ENCODE results near the gene CHST7. TPM values are rescaled to one million over a fixed set of nuclear protein-coding genes. Genes with fewer than 3 reads are reported as not detected.

Gene CHST7
- total and polyA plus RNA-seq, 2 of the 13 experiments (the other 11 are each of a cell fraction or from before 2014, with no cell fraction given), result 2.4 to 5.2 TPM

GRCh38 chrX:46643636-46644035 lies 70.1 kb downstream of the CHST7 start (continued):
- no peak for TF ChIP-seq RERE (CRISPR knock-in tag; IDR thresholded peaks at IDR 0.05; ENCODE audit: low read depth)

- no peaks in the 10 kb centered on the region for H3K4me1 ChIP-seq (ENCODE audit: insufficient read depth, low read length)
- H3K36me3 ChIP-seq (replicated peaks in 1 of 2; ENCODE audit: control insufficient read depth in 1 of 2, insufficient read depth in 2 of 2, low read length in 2 of 2), result no peaks in the 10 kb centered on the region
- in situ Hi-C loops (cut with HindIII; ENCODE audit: extremely low pct_ligation_motif_present, low pct_unique_long_range_greater_than_20kb) (no loop called here), intact Hi-C loops (cut with micrococcal nuclease; ENCODE audit: unreplicated experiment) (no loop called here)
- FAIRE-seq, result no peak
- POLR2A ChIA-PET, result no interaction called here
- H3K4me3 ChIP-seq (replicated peaks in 1 of 3; ENCODE audit: insufficient read depth in 1 of 3, low read depth in 2 of 3, low read length in 3 of 3), result no peak overlapping the region
- no peak overlapping the region for H3K27ac ChIP-seq (ENCODE audit: extremely low read length, insufficient read depth, low read length)
- no peaks in the 10 kb centered on the region for H4K20me1 ChIP-seq (ENCODE audit: insufficient read depth, low read length)
- no peak overlapping the region for H3K9ac ChIP-seq (ENCODE audit: insufficient read depth, low read depth, low read length)
- no peak for ATAC-seq
- no peak overlapping the region for H2AFZ ChIP-seq (ENCODE audit: low read length)
- CTCF ChIA-PET (ENCODE audit: low intra/inter-chr PET ratio, low total read pairs), result no interaction called here
- no TSS peak for BruUV-seq (replicated peaks)
- H3K27me3 ChIP-seq (ENCODE audit: control insufficient read depth in 1 of 2, insufficient read depth in 2 of 2, low read length in 2 of 2), result no peaks in the 10 kb centered on the region
- no peak for TF ChIP-seq MAZ (IDR thresholded peaks at IDR 0.05; ENCODE audit: borderline replicate concordance, low read depth, low read length)
- TF ChIP-seq MAZ (CRISPR knock-in tag; IDR thresholded peaks at IDR 0.05; ENCODE audit: low read depth), result no peak
- TF ChIP-seq SYNCRIP (IDR thresholded peaks at IDR 0.05; ENCODE audit: insufficient read depth, low read depth, low read length), result no peak
- no peak for TF ChIP-seq RXRB (CRISPR knock-in tag; IDR thresholded peaks at IDR 0.05; ENCODE audit: borderline replicate concordance)
- no peak for DNase-seq (ENCODE audit: low spot score)
- no peak overlapping the region for H3K4me2 ChIP-seq (ENCODE audit: low read depth, low read length)
- no peaks in the 10 kb centered on the region for H3K79me2 ChIP-seq (ENCODE audit: insufficient read depth, low read length)
- no peaks in the 10 kb centered on the region for H3K9me3 ChIP-seq (ENCODE audit: low read length)
- WGBS (ENCODE audit: low lambda C conversion rate), result 96% methylated on average over 4 of the region's 4 CpGs
These were observed 72.0 kb downstream of the CHST7 start for GRCh38 chrX:46645614-46646013.

Data from HepG2 (cell line).